Left ventricle myocardium superior (tissue), 1 donor: ENCODE results near the gene SPAG9. TPM values are rescaled to one million over a fixed set of nuclear protein-coding genes. Genes with fewer than 3 reads are reported as not detected.
"Not testable (repeated sequence)": the region's sequence is repeated elsewhere in the genome, so short reads cannot be mapped to it uniquely, and the experiment has no call there.

Experiments used
- ATAC-seq: fragments of 200-7000 bp; cut with Tn5 transposase; one replicate; pipeline ENCODE4 v1.9.1; 2020; ENCODE audit warnings: mild to moderate bottlenecking, moderate library complexity
- DNase-seq: peaks from one replicate; pipeline ENCODE4 v3.0.0-alpha.2; 2020
- intact Hi-C: fragments of 100-400 bp; cut with micrococcal nuclease; formaldehyde crosslinking; loops from one replicate; pipeline ENCODE4 v1.11.0; 2022
- total RNA-seq: library from RNA; stranded (reverse); fragmentation: NEBNext Ultra II Directional; extraction: Animal tissue kit (Norgen Biotek cat#: 25700); gene quantifications from one replicate; pipeline ENCODE4 v1.2.1, GENCODE V29; 2021
- donor health status: DM: no; HTN: yes; CAD: no; lungs with severe emphysema.

SPAG9 gene
- total RNA-seq, 1 donor from 2014 or later = 42.8 TPM

DNA sequence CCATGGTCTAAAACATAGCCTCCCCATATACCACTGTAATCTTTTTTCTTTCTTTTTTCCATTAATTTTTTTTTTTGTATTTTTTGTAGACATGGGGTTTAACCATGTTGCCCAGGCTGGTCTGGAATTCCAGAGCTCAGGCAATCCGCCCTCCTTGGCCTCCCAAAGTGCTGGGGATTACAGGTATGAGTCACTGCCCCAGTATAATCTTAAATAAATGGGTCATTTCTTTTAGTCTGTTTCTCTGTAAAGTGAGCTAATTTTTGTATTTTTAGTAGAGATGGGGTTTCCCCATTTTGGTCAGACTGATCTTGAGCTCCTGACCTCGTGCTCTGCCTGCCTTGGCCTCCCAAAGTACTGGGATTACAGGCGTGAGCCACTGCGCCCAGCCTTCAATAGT is 27.0 kb upstream of the SPAG9 start:
- DNase-seq (no peak), ATAC-seq (no peak)
- intact Hi-C loops = no loop called here

DNA sequence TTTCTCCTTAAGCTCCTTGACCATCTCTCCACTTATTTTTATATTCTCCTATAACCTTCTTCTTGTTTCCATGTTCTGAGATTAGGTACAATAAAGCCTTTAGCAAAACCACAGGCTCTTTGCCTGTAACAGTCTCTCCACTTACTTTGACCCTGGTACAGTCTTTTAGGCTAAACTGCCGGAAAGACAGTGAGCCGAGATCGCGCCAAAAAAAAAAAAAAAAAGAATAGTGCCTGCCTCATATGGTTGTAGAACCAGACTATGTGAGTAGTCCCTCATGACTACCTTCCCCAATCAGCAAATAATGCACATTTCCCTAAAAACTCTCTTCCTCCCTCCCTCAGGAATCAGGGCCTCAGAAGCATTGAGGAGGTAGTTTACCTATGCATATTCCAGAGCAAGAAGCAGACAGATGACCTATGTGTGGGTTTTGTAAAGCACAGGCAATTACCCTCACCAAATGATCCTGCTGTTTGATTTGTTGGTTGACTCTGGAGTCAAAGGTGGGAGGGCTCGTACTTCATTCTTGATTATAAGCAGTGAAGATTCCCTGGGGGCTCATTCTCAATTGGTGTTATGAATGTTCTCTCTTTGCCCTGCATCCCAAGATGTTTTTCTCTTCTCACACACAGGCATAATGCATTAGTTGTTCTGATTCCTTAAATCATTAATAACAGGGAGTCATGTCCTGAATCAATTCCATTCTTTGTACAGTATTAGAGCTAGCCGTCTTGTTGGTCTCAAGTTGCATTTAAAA is 23.8 kb upstream of the SPAG9 start:
- DNase-seq (no peak), ATAC-seq (no peak)
- intact Hi-C loops = no loop called here

DNA sequence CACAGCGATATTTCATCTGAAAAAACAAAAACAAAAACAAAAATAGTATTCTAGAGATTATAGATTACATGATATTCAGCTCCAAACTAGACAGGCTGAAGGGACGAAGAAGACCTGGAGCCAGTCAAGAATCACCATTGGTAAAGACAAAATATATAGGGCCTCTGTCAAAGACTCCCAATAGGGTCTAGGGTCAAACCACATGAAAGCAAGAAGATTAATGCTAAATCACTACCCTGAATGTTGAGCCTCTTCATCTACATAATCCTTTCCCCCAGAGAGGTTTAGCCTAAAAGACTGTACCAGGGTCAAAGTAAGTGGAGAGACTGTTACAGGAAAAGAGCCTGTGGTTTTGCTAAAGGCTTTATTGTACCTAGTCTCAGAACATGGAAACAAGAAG is 21.9 kb upstream of the SPAG9 start:
- DNase-seq = no peak
- intact Hi-C loops = no loop called here
- ATAC-seq = no peak

DNA sequence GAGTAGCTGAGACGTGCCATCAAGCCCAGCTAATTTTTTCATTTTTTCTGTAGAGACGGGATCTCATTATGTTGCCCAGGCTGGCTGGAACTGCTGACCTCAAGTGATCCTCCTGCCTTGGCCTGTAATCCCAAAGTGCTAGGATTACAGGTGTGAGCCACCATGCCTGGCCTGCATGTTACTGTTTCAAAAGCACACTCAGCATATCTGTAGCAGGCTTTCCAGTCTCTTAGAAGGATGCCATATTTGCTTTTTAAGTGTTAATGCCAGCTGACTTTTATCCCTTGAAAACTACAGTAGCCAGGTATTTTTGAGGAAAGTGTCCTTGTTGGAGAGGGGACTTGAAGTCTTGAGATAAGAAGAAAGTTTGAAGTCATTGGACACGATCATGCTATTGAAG is 15.3 kb upstream of the SPAG9 start:
- no peak for ATAC-seq
- DNase-seq = no peak

DNA sequence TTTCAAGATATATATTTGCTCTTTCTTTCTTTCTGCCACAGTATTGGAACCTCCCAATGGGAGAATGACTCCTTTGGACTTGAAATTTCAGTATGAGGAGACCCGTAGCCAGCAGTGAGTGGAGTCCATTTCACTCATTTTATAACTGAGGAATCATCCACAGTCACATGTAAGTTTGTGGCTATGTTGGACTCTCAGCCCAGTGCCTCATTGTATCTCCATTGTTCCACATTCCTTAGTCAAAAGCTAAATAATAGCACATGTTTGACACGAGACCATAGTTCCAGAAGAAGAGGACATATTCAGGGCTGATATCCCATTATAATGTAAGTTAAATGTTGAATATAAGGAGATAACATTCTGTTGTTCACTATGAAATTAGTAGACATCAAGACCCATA is 12.7 kb upstream of the SPAG9 start:
- intact Hi-C loops = no loop called here
- ATAC-seq (peak; percentile 14), DNase-seq (no peak)

More for the DNA sequence above, 15.3 kb upstream of the SPAG9 start:
- intact Hi-C loops = no loop called here

DNA sequence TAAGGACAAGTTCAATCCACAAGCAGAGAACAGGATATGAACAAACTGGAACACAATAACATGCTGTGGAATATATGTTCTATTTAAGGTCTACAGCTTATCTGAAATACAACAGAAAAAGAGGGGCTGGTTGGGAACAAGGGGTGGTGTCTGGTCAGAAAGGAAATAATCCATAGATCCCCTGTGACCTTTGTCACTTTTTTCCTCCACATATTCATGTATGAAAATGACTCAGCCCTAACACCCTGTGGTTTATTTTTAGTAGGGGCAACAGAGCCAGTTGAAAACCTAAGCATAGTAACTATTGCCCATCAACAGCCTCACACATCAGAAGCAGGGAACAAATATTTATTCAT is 12.3 kb upstream of the SPAG9 start:
- ATAC-seq (peak; percentile 91), DNase-seq (no peak)
- intact Hi-C loops = no loop called here

DNA sequence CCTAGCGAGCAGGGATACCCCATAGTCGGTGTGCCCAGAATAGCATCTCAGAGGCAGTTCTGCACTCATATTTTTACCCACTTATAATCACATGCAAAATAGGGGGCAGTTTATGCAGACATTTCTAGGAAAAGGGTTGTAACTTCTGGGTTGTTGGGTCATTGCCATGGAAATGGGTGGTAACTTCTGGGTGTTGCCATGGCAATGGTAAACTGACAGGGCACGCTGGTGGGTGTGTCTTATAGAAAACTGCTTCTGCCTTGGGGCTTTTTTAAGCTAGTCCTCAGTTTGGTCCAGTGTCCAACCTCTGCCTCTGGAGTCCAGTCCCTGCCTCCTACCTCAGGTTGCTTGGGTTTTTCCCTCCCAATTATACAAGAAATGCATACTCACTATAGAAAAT is 7.4 kb upstream of the SPAG9 start:
- intact Hi-C loops = no loop called here
- DNase-seq (no peak), ATAC-seq (no peak)

DNA sequence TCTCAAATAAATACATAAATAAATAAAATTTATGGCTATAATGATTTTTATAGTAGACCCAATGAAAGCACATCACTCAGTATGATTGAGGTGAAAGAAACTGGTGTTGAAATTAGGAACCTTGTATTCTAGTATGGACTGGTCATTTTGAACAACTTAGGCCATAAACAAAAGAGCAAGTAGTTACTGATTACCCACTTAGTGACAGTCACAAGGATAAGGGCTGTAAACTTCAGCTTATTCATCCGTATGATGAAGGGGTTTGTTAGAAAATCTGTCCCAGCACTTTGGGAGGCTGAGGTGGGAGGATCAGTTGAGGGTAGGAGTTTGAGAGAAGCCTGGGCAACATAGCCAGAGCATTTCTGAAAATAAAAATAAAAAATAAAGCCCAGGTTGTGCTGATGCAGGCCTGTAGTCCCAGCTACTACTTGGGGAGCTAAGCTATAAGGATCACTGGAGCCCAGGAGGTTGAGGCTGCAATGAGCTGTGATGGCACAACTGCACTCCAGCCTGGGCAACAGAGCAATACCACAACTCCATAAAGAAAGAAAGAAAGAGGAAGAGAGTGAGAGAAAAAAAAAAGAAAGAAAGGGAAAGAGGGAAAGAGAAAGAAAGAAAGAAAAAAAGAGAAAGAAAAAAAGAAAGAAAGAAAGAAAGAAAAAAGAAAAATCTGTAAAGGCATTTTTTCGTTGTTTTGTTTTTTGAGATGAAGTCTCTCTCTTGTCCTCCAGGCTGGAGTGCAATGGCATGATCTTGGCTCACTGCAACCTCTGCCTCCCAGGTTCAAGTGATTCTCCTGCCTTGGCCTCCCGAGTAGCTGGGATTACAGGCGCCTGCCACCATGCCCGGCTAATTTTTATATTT is 4.2 kb upstream of the SPAG9 start:
- intact Hi-C loops = no loop called here
- DNase-seq = no peak
- ATAC-seq = no peak

DNA sequence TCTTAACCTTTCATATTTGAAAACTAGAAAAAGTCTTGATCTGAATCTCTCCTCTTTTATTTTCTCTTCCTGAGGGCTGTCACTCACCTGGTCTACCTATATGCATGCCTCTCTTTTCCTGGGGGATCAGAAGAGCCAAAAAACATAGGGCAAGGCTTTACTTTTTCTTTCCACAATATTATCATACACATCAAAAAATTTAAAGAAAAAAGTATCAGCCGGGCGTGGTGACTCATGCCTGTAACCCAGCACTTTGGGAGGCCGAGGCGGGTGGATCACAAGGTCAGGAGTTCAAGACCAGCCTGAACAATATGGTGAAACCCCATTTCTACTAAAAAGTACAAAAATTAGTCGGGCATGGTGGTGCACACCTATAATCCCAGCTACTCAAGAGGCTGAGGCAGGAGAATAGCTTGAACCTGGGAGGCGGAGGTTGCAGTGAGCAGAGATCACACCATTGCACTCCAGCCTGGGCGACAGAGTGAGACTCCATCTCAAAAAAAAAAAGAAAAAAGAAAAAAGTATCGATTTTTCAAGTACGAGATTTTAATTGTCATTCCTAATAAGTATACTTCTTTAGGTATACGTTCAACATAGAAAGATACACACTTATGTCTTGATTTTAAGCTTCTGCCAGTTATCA is 1.9 kb upstream of the SPAG9 start:
- DNase-seq, ATAC-seq, intact Hi-C loops: not testable (repeated sequence)

DNA sequence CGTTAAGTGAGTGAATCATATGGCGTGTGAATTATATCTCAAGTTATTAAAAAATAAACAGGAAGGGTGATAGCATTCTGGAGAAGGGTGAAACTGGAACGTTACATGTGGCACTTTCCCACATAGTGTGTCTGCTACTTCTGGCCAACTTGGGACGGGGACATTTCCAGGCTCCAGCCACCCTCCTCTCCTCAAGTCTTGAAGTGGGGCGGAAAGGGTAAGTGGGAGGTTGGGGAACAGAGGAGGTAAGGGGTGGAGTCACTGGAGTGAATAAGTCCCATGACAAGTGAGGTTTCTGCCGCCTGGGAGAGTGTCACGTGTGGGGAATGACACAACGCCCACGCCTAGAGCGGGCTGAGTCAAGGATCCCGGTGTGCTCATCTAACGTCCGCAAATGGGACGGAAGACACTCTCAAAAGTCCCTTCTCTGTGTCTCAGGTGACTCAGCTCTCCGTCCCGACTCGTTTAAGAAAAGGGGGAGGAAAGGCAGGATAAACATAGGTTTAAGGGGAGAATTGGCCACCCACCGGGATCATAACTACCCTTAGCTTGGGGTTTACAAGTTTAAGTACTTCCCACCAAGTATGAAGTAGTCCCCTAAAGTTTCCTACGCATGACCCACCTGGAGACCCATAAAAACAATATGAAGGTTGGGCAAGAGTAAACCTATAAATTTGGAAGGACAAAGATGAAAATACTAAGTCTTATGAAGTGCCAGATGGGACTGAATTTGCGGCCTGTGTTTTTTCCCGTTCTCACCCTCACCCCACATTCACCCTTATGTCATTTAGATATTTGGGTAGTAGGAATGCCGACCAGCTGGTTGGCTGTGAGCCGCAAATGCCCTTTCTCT is 1.2 kb upstream of the SPAG9 start:
- intact Hi-C loops = no loop called here
- ATAC-seq (peak; percentile 85), DNase-seq (peak; percentile 87)

DNA sequence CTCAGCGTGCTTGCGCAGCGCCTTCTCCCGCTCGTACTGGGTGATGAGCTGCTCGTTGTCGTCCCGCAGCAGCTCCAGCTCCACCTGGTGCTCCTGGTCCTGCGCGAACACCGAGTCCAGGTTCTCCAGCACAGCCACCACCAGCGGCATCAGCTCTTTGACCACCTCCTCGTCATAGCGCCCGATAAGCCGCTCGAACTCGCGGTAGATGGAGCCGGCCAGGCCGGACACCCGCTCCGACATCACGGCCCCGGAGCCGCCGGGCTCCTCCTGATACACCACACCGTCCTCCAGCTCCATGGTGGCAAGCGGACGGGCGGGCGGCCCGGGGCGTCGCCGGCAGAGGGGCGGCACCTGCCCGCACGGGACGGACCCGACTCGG is 320 bp downstream of the SPAG9 start:
- intact Hi-C loops = no loop called here
- DNase-seq (no peak), ATAC-seq (peak; percentile 12)

DNA sequence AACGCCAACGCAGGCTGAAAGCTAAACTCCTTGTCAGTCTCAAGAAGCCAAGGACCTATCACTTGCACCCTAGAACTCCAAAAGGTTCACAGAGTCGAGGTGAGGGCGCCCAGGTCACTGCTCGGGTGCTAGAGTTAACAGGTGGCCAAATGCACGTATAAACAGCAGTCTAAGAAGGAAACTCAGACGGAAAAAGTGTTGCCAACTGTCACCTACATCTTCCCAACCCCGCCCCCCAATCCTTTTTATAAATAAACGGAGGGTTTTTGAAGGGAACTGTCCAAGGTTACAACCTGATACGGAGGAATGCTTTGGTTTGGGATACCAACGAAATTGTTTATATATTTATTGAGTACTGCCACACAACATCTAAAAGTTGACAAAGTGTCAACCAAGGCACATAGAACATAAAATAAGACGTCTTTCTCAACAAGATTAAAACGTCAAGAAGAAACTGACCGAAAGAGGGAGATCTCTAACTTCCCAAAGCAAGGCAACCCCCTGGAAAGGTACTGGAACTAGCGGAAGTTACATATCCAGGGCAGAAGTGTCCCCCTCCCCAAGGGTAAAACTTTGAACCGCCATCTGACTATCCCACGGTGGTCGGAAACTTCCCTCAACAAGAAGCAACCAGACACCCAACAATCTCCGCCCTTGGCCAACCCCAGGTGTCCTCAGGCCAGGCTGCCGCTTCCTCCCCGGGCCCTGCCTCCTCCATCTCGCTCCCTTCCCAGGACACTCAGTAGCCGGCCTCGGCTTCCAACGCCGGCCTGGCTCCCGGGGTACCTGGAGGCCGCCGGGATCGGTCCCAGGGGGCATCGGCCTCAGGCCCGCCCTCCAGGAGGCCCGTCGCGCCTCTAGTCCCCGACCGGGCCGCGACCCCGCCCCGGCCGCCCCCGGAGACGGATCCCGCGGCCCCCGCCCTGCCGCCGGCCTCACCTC is 982 bp downstream of the SPAG9 start:
- DNase-seq (peak; percentile 64), ATAC-seq (peak; percentile 24)
- intact Hi-C loops = no loop called here

DNA sequence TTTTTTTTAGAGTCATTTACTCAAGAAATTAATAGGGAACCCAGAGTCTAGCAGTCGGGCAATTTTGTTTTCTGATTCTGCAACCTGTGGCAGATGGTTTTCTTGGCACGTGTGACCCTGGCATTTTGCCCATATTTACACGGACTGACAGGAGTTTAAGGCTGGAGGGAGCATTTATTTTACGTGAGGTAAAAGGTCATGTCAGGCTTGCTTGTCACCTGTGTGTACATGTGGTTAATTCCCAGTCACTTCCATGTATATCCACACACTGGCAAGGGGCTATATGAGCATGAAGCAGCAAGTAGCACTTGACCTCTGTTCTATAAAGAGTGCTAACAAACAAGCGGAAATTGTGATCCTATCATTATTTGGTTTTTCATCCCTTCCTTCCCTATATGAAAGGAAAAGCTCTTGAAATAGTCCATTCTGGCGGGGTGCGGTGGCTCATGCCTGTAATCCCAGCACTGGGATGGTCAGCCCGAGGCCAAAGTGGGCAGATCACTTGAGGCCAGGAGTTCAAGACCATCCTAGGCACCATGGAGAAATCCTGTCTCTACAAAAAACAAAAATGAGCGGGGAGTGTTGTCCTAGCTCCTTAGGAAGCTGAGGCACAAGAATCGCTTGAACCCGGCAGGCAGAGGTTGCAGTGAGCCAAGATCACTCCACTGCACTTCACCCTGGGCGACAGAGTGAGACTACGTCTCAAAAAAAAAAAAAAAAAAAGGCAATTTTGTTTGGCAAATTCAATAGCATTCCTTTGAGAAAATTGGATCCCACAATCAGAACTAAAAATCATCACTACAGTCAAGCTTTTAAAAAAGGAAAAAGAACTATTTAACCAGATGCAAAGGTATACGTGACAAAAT is 2.1 kb downstream of the SPAG9 start:
- intact Hi-C loops = no loop called here
- no peak for ATAC-seq
- DNase-seq = no peak

DNA sequence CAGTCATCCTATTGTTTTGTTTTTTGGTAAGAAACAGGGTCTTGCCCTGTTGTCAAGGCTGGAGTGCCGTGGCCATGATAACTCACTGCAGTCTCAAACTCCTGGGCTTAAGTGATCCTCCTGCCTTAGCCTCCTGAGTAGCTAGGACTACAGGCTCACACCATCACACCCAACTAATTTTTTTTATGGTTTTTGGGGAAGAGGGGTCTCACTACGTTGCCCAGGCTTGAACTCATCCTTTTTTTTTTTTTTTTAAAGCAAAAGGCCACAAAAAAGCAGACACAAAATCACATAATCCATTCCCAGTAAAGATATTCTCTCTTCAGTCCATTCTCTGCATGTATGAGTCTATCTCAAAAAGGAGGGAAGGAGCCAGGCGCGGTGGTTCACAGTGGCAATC is 5.5 kb downstream of the SPAG9 start:
- ATAC-seq (no peak), DNase-seq (no peak)
- intact Hi-C loops = no loop called here

DNA sequence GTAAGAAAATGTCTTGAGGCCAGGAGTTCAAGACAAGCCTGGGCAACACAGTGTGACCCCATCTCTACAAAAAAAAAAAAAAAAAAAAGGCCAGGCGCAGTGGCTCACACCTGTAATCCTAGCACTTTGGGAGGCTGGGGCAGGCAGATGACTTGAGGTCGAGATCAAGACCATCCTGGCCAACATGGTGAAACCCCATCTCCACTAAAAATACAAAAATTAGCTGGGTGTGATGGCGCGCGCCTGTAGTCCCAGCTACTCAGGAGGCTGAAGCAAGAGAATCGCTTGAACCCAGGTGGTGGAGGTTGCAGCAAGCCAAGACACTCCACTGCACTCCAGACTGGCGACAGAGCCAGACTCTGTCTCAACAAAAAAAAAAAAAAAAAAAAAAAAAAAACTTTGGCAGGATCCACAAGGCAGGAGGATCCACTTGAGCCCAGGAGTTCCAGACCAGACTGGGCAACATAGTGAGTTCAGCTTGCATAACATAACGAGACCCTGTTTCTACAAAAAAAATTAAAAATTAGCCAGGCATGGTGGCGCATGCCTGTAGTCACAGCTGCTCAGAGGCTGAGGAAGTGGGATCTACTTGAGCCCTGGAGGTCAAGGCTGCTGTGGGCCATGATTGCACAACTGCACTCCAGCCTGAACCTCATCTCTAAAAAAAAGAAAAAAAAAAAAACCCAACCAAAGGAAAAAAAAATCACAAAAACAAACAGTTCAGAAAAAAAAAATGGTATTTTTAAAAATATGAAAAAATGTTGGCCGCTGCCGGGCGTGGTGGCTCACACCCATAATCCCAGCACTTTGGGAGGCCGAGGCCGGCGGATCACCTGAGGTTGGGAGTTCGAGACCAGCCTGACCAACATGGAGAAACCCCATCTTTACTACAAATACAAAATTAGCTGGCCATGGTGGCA is 8.1 kb downstream of the SPAG9 start:
- DNase-seq (peak; percentile 67), ATAC-seq (peak; percentile 92)
- intact Hi-C loops = not testable (repeated sequence)

DNA sequence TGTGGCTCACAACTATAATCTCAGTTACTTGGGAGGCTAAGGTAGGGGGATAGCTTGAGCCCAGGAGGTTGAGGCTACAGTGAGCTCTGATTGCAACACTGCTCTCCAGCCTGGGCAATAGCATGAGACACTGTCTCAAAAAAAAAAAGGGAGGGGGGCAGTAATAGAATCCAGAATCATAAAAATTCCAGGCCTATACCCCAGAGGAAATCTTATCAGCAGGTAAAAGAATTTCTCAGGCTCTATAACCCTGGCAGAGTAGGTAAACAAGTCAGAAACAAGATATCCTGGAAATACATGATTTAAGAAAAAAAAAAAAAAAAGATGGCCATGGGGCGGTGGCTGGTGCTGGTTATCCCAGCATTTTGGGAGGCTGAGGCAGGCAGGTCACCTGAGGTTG is 12.9 kb downstream of the SPAG9 start:
- DNase-seq (no peak), ATAC-seq (no peak)
- intact Hi-C loops = no loop called here
